SIG-M5 (cell line): ENCODE results near the gene CASP1.

Experiments used
- DNase-seq: peaks from one replicate; lab custom pipeline; 2025; lab: John Stamatoyannopoulos, UW

CASP1 gene

DNA sequence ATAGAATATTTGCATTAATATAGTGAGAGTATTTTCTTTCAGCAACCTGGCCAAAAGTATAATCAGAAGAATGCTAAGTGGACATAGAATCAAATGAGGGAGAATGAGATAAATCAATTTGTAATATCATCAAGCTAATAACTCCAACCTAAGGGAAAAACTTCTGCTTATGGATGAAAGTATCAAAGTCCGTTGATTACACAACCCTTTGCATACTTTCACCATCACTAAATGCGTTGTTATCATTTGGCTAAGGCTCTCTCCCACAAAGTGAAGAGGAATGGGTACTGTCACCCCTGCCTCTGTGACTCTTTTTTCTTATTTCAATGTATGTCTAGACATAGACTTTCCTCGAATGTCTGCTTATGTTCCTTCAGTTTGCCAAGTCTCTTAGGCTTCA lies 50.1 kb downstream of the CASP1 start:
- no peak for DNase-seq

DNA sequence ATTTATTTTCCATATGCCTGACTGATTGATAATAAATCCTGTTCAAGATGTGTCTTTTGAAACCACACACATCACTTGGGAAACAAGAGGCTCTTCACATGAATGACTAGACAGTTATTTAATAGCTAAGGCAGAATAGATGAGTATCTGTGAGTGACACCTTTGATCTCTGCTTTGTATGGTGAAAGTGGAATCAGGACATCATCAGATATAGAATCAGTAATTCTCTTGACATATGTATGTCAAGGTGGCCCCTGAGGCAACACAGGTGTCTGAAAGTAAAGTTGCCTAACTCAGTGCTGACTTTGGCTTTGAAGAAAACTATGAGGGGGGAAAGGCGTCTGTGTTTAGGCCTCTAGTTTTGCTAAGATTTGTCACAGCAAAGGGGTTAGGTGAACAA lies 55.1 kb downstream of the CASP1 start:
- DNase-seq = no peak
